ENCODE data around the gene ZNF546. TPM values are rescaled to one million over a fixed set of nuclear protein-coding genes. Genes with fewer than 3 reads are reported as not detected.

Gene ZNF546
- total RNA-seq, 1 experiment from 2014 or later, result 1.1 TPM

DNA sequence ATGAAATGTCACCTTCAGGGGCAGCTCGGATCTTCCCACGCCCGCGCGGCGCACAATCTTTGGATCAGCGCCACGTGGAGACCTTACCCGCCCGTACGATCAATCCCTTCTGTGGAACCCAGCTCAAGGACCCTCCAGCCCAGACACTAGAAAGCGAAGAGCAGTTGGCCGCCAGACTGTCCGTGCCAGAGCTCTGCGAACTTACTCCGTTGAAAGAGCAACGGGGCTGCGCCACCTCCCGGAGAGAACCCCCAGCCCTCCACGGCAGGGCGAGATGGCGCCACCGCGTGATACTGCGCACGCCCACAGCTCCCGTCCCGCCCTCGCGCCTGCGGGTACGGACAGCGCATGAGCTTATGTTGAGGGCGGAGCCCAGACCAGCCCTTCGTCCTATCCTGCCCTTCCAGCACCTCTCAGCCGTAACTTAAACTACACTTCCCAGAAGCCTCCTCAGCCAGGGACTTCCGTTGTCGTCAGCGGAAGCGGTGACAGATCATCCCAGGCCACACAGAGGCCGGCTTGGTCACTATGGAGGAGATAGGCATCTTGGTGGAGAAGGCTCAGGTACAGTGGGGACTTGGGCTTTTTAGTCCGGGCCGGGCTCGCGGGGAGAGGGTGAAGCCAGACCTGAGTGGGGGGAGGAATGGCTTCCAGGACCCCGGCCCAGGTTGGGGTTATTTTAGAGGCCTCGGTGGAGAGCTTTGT, 26.0 kb upstream of the ZNF546 start, which contains the start of gene PSMC4 (continued):
- TF ChIP-seq, protein P1, sequence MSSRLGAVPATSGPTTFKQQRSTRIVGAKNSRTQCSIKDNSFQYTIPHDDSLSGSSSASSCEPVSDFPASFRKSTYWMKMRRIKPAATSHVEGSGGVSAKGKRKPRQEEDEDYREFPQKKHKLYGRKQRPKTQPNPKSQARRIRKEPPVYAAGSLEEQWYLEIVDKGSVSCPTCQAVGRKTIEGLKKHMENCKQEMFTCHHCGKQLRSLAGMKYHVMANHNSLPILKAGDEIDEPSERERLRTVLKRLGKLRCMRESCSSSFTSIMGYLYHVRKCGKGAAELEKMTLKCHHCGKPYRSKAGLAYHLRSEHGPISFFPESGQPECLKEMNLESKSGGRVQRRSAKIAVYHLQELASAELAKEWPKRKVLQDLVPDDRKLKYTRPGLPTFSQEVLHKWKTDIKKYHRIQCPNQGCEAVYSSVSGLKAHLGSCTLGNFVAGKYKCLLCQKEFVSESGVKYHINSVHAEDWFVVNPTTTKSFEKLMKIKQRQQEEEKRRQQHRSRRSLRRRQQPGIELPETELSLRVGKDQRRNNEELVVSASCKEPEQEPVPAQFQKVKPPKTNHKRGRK (CRISPR knock-in tag; IDR thresholded peaks at IDR 0.05; ENCODE audit: borderline replicate concordance), result no peak
- TF ChIP-seq, protein P2, sequence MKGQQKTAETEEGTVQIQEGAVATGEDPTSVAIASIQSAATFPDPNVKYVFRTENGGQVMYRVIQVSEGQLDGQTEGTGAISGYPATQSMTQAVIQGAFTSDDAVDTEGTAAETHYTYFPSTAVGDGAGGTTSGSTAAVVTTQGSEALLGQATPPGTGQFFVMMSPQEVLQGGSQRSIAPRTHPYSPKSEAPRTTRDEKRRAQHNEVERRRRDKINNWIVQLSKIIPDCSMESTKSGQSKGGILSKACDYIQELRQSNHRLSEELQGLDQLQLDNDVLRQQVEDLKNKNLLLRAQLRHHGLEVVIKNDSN (CRISPR knock-in tag; IDR thresholded peaks at IDR 0.05), result peak; percentile 65
- TF ChIP-seq, protein P3, sequence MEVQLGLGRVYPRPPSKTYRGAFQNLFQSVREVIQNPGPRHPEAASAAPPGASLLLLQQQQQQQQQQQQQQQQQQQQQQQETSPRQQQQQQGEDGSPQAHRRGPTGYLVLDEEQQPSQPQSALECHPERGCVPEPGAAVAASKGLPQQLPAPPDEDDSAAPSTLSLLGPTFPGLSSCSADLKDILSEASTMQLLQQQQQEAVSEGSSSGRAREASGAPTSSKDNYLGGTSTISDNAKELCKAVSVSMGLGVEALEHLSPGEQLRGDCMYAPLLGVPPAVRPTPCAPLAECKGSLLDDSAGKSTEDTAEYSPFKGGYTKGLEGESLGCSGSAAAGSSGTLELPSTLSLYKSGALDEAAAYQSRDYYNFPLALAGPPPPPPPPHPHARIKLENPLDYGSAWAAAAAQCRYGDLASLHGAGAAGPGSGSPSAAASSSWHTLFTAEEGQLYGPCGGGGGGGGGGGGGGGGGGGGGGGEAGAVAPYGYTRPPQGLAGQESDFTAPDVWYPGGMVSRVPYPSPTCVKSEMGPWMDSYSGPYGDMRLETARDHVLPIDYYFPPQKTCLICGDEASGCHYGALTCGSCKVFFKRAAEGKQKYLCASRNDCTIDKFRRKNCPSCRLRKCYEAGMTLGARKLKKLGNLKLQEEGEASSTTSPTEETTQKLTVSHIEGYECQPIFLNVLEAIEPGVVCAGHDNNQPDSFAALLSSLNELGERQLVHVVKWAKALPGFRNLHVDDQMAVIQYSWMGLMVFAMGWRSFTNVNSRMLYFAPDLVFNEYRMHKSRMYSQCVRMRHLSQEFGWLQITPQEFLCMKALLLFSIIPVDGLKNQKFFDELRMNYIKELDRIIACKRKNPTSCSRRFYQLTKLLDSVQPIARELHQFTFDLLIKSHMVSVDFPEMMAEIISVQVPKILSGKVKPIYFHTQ (CRISPR knock-in tag; IDR thresholded peaks at IDR 0.05), result no peak
- peak; percentile 62 for TF ChIP-seq GABPB1 (CRISPR knock-in tag; IDR thresholded peaks at IDR 0.05)
- TF ChIP-seq, protein P4, sequence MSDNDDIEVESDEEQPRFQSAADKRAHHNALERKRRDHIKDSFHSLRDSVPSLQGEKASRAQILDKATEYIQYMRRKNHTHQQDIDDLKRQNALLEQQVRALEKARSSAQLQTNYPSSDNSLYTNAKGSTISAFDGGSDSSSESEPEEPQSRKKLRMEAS (CRISPR knock-in tag; IDR thresholded peaks at IDR 0.05), result peak; percentile 96
- TF ChIP-seq, protein P5, sequence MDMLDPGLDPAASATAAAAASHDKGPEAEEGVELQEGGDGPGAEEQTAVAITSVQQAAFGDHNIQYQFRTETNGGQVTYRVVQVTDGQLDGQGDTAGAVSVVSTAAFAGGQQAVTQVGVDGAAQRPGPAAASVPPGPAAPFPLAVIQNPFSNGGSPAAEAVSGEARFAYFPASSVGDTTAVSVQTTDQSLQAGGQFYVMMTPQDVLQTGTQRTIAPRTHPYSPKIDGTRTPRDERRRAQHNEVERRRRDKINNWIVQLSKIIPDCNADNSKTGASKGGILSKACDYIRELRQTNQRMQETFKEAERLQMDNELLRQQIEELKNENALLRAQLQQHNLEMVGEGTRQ (CRISPR knock-in tag; IDR thresholded peaks at IDR 0.05), result peak; percentile 67
- TF ChIP-seq, protein P6, sequence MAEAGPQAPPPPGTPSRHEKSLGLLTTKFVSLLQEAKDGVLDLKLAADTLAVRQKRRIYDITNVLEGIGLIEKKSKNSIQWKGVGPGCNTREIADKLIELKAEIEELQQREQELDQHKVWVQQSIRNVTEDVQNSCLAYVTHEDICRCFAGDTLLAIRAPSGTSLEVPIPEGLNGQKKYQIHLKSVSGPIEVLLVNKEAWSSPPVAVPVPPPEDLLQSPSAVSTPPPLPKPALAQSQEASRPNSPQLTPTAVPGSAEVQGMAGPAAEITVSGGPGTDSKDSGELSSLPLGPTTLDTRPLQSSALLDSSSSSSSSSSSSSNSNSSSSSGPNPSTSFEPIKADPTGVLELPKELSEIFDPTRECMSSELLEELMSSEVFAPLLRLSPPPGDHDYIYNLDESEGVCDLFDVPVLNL (CRISPR knock-in tag; IDR thresholded peaks at IDR 0.05; ENCODE audit: borderline replicate concordance, low read depth), result no peak
- TF ChIP-seq, protein P7, sequence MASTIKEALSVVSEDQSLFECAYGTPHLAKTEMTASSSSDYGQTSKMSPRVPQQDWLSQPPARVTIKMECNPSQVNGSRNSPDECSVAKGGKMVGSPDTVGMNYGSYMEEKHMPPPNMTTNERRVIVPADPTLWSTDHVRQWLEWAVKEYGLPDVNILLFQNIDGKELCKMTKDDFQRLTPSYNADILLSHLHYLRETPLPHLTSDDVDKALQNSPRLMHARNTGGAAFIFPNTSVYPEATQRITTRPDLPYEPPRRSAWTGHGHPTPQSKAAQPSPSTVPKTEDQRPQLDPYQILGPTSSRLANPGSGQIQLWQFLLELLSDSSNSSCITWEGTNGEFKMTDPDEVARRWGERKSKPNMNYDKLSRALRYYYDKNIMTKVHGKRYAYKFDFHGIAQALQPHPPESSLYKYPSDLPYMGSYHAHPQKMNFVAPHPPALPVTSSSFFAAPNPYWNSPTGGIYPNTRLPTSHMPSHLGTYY (CRISPR knock-in tag; IDR thresholded peaks at IDR 0.05), result no peak
- TF ChIP-seq, protein P8, sequence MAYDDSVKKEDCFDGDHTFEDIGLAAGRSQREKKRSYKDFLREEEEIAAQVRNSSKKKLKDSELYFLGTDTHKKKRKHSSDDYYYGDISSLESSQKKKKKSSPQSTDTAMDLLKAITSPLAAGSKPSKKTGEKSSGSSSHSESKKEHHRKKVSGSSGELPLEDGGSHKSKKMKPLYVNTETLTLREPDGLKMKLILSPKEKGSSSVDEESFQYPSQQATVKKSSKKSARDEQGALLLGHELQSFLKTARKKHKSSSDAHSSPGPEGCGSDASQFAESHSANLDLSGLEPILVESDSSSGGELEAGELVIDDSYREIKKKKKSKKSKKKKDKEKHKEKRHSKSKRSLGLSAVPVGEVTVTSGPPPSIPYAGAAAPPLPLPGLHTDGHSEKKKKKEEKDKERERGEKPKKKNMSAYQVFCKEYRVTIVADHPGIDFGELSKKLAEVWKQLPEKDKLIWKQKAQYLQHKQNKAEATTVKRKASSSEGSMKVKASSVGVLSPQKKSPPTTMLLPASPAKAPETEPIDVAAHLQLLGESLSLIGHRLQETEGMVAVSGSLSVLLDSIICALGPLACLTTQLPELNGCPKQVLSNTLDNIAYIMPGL (CRISPR knock-in tag; IDR thresholded peaks at IDR 0.05), result peak; percentile 91
- TF ChIP-seq ZNF671 (CRISPR knock-in tag; IDR thresholded peaks at IDR 0.05), result no peak
- no peak for TF ChIP-seq GRHL2 (CRISPR knock-in tag; IDR thresholded peaks at IDR 0.05; ENCODE audit: insufficient replicate concordance, severe bottlenecking)
- no peak for TF ChIP-seq ZNF219 (CRISPR knock-in tag; IDR thresholded peaks at IDR 0.05; ENCODE audit: borderline replicate concordance)
- TF ChIP-seq ATF1 (CRISPR knock-in tag; IDR thresholded peaks at IDR 0.05), result no peak
- TF ChIP-seq OVOL2 (CRISPR knock-in tag; IDR thresholded peaks at IDR 0.05; ENCODE audit: borderline replicate concordance), result no peak
- TF ChIP-seq ZNF138 (CRISPR knock-in tag; conservative IDR thresholded peaks at IDR 0.05), result no peak
- TF ChIP-seq, protein P9, sequence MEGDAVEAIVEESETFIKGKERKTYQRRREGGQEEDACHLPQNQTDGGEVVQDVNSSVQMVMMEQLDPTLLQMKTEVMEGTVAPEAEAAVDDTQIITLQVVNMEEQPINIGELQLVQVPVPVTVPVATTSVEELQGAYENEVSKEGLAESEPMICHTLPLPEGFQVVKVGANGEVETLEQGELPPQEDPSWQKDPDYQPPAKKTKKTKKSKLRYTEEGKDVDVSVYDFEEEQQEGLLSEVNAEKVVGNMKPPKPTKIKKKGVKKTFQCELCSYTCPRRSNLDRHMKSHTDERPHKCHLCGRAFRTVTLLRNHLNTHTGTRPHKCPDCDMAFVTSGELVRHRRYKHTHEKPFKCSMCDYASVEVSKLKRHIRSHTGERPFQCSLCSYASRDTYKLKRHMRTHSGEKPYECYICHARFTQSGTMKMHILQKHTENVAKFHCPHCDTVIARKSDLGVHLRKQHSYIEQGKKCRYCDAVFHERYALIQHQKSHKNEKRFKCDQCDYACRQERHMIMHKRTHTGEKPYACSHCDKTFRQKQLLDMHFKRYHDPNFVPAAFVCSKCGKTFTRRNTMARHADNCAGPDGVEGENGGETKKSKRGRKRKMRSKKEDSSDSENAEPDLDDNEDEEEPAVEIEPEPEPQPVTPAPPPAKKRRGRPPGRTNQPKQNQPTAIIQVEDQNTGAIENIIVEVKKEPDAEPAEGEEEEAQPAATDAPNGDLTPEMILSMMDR (IDR thresholded peaks at IDR 0.05), result no peak
- TF ChIP-seq FOXP1 (CRISPR knock-in tag; IDR thresholded peaks at IDR 0.05; ENCODE audit: borderline replicate concordance), result peak; percentile 51; the same call in 1 of the 2 replicates
- TF ChIP-seq JUN (CRISPR knock-in tag; IDR thresholded peaks at IDR 0.05), result no peak
- no peak for TF ChIP-seq ZNF396 (CRISPR knock-in tag; IDR thresholded peaks at IDR 0.05; ENCODE audit: borderline replicate concordance)
- TF ChIP-seq CBFB (CRISPR knock-in tag; IDR thresholded peaks at IDR 0.05; ENCODE audit: low read depth), result no peak
- TF ChIP-seq, protein P10, sequence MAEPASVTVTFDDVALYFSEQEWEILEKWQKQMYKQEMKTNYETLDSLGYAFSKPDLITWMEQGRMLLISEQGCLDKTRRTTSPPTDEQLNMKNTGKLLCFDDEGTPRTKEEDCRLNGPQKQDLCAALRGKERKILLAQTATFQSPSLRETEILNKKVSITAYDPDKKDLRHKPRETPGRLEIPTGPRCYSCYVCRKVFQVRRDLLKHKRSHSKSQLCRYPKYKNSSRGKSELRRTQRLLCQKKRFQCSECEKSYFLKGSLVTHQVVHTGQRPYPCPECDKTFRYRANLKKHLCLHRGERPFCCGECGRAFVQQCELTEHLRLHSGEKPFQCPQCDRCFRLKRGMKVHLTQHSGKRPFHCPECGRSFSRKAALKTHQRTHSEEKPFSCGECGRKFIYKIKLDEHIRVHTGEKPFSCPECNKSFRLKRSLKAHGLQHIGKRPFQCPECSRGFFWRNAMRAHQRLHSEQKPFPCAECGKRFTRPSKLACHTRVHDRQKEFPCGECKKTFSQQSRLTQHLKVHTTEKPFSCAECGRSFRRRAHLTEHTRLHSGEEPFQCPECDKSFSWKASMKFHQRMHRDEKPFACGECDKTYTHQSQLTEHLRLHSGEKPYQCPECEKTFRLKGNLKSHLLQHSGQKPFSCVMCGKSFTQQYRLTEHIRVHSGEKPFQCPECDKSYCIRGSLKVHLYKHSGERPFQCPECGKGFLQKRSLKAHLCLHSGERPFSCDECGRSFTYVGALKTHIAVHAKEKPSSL (CRISPR knock-in tag; conservative IDR thresholded peaks at IDR 0.05), result no peak
- TF ChIP-seq CREM (CRISPR knock-in tag; IDR thresholded peaks at IDR 0.05), result peak; percentile 92
- TF ChIP-seq MYBL2 (CRISPR knock-in tag; IDR thresholded peaks at IDR 0.05), result peak; percentile 52; the same call in 1 of the 2 replicates
- TF ChIP-seq TP53 (CRISPR knock-in tag; IDR thresholded peaks at IDR 0.05), result no peak

Measured in WTC11 (cell line).